ENCODE data around the gene DTX1.

DTX1 gene

GRCh38 chr12:113065126-113066007, 8.8 kb downstream of the DTX1 start:
- H3K9ac ChIP-seq: no peak overlapping the region
- no peak overlapping the region for H3K4me3 ChIP-seq (ENCODE audit: low read depth, low read length)
- no peak for TF ChIP-seq CTCF (IDR thresholded peaks at IDR 0.05)
- H2AFZ ChIP-seq: no peak overlapping the region
- H3K79me2 ChIP-seq: no peaks in the 10 kb centered on the region
- H3K4me2 ChIP-seq (ENCODE audit: low read length): no peak overlapping the region
- H3K9me3 ChIP-seq (ENCODE audit: control insufficient read depth, low read length): no peaks in the 10 kb centered on the region
- H3K4me1 ChIP-seq: no peaks in the 10 kb centered on the region
- no peaks in the 10 kb centered on the region for H3K27me3 ChIP-seq (ENCODE audit: control insufficient read depth, insufficient read depth, low read length)
- no peak overlapping the region for H3K27ac ChIP-seq
- H3K36me3 ChIP-seq (ENCODE audit: control insufficient read depth, insufficient read depth, low read length): no peaks in the 10 kb centered on the region

- H3K9ac ChIP-seq: no peak overlapping the region
- H3K27ac ChIP-seq: no peak overlapping the region
- no peaks in the 10 kb centered on the region for H3K79me2 ChIP-seq
- no peak overlapping the region for H3K4me3 ChIP-seq (ENCODE audit: low read depth, low read length)
- H3K36me3 ChIP-seq (ENCODE audit: control insufficient read depth, insufficient read depth, low read length): no peaks in the 10 kb centered on the region
- H2AFZ ChIP-seq: no peak overlapping the region
- no peaks in the 10 kb centered on the region for H3K9me3 ChIP-seq (ENCODE audit: control insufficient read depth, low read length)
- TF ChIP-seq CTCF (IDR thresholded peaks at IDR 0.05): no peak
- H3K4me2 ChIP-seq (ENCODE audit: low read length): no peak overlapping the region
- no peaks in the 10 kb centered on the region for H3K27me3 ChIP-seq (ENCODE audit: control insufficient read depth, insufficient read depth, low read length)
- H3K4me1 ChIP-seq: no peaks in the 10 kb centered on the region
Observed at GRCh38 chr12:113066813-113067400, 10.4 kb downstream of the DTX1 start.

- H3K9me3 ChIP-seq (ENCODE audit: control insufficient read depth, low read length): no peaks in the 10 kb centered on the region
- no peak overlapping the region for H3K27ac ChIP-seq
- H3K4me2 ChIP-seq (ENCODE audit: low read length): no peak overlapping the region
- no peaks in the 10 kb centered on the region for H3K27me3 ChIP-seq (ENCODE audit: control insufficient read depth, insufficient read depth, low read length)
- no peaks in the 10 kb centered on the region for H3K4me1 ChIP-seq
- no peak overlapping the region for H3K9ac ChIP-seq
- H2AFZ ChIP-seq: no peak overlapping the region
- no peak for TF ChIP-seq CTCF (IDR thresholded peaks at IDR 0.05)
- H3K4me3 ChIP-seq (ENCODE audit: low read depth, low read length): no peak overlapping the region
- no peaks in the 10 kb centered on the region for H3K79me2 ChIP-seq
- no peaks in the 10 kb centered on the region for H3K36me3 ChIP-seq (ENCODE audit: control insufficient read depth, insufficient read depth, low read length)
Observed at GRCh38 chr12:113067987-113068935, 11.7 kb downstream of the DTX1 start.

GRCh38 chr12:113069149-113069548, 12.6 kb downstream of the DTX1 start:
- no peaks in the 10 kb centered on the region for H3K79me2 ChIP-seq
- H3K4me1 ChIP-seq: no peaks in the 10 kb centered on the region
- H3K9ac ChIP-seq: no peak overlapping the region
- H3K4me3 ChIP-seq (ENCODE audit: low read depth, low read length): no peak overlapping the region
- H3K27ac ChIP-seq: no peak overlapping the region
- H3K9me3 ChIP-seq (ENCODE audit: control insufficient read depth, low read length): no peaks in the 10 kb centered on the region
- H3K4me2 ChIP-seq (ENCODE audit: low read length): no peak overlapping the region
- no peak overlapping the region for H2AFZ ChIP-seq
- H3K36me3 ChIP-seq (ENCODE audit: control insufficient read depth, insufficient read depth, low read length): no peaks in the 10 kb centered on the region
- no peaks in the 10 kb centered on the region for H3K27me3 ChIP-seq (ENCODE audit: control insufficient read depth, insufficient read depth, low read length)
- TF ChIP-seq CTCF (IDR thresholded peaks at IDR 0.05): no peak
